ENCODE measurements around the gene TIMM10B.
"Not testable (repeated sequence)": the region's sequence is repeated elsewhere in the genome, so short reads cannot be mapped to it uniquely, and the experiment has no call there.

TIMM10B gene

GRCh38 chr11:6516865-6517264 is 35.6 kb downstream of the TIMM10B start:
- DNase-seq: no peak

DNA sequence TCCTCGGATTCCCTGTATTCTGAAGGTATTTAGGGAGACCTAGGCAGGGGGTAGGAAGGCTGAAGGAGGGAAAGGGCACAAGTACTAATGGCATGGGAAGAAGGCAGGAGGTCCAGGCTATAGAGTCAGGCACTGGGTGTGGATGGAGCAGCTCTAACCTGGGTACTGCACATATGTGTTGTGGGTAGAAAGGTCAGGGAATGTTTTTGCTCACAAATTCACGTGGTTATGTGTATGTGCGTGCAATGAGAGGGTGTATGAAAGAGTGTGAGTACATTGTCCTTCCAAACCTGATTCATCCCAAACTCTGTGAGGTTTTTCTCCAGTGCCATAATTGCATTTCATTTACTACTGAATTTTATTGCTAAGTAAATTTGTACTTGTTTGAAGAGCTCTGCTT is 39.0 kb downstream of the TIMM10B start:
- DNase-seq (no peak), ATAC-seq (no peak)

More at GRCh38 chr11:6516865-6517264, 35.6 kb downstream of the TIMM10B start:
- ATAC-seq: no peak

- DNase-seq, ATAC-seq: not testable (repeated sequence)
Measured at GRCh38 chr11:6521946-6522345, 40.6 kb downstream of the TIMM10B start.

DNA sequence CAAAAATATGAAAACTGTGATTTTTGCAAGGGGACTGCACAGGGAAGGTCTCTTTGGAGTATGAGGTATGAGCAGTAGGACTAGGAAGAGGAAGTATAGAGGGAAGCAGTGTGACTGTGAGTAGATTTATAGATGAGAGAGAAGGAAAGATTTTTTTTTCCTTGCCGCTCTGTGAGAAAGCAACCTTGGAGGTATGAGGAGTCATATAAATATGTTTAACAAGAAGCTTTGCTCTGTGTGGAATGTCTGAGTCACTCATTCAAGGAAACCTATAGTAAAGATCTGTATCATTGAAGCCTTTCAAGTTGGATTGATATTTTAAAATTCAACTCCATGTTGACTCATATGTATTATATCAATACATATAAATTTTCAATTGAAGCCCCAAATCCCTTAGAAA is 42.0 kb downstream of the TIMM10B start:
- ATAC-seq (peak; percentile 82), DNase-seq (no peak)

- ATAC-seq: no peak
- no peak for DNase-seq
Measured at GRCh38 chr11:6526411-6527135, 45.3 kb downstream of the TIMM10B start.

- no peak for ATAC-seq
- no peak for DNase-seq
Measured at GRCh38 chr11:6529266-6529665, 48.0 kb downstream of the TIMM10B start.

DNA sequence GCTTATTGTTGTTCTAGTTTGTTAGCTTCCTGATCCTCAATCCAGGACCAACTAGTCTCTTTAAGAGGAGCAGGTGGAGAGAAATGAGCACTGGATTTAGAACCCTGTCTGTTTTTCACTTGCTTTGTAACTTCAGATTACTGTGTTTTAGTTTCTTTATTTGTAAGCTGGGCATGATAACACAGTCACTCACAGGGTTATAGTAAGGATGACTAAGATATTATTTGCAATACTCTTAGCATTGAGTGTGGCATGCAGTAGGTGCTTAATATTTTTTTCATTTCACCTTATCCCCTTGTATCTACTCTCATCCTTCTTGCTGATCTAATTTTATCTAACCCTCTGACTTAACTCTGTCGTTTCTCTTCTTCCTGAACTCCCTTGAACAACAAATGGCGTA is 49.5 kb downstream of the TIMM10B start:
- DNase-seq (no peak), ATAC-seq (no peak)

DNA sequence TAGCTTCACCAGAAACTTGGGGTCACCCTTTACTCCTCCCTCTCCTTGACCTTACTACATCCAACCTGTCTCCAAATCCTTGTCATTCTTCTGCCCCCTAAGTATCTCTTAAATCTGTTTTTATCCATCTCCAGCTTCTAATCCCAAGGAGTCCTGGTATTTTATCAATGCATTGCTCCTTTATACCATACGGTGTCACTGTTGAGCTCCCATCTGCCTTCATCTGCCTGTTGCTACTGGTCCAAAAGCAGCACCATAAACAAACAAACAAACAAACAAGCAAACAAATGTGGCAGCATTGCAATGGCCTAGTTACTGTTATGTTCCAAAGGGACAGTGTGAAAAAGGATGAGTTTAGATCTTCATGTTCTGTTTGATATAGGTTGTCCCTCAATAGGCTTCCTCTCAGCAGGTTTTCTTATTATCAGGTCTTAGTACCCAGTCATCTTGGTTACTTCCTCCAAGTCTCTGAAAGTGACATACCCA is 50.0 kb downstream of the TIMM10B start:
- ATAC-seq: no peak

More for the DNA sequence above, 50.0 kb downstream of the TIMM10B start:
- no peak for DNase-seq

All from stimulated activated naive CD8-positive, alpha-beta T cell treated with anti-CD3 and anti-CD28 coated beads, Interleukin-15, Interleukin-2, amounts not matched to agents 100 U/mL and 50 U/mL, for 24 hours (primary cell).